HG03565 (cell line): Measurements from ENCODE around the gene EFCAB11.

Experiments
- ATAC-seq: cut with Tn5 transposase; IDR thresholded peaks from one replicate; pipeline ENCODE4 v1.9.1; 2021; ENCODE audit warnings: mild to moderate bottlenecking, moderate library complexity; ENCODE audit not compliant: unreplicated experiment

The EFCAB11 gene

DNA sequence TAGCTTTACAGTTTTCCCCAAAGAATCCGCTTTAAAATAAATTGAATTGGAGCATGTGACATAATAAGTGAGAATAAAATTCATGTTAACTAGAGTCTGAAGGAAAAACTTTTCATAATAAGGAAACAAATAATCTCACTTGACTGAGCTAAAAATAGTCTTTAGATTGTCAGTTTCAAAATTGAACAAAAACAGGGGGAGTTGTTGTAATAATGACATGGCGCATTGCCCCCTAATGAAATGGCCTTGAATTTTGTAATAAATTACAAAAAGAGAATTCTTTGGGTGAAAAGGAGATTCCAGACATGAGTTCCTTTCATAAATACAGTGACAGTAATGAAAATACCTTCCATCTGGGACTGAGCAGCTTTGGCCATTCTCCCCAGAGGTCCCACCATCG lies 178.6 kb downstream of the EFCAB11 start:
- ATAC-seq: no peak

DNA sequence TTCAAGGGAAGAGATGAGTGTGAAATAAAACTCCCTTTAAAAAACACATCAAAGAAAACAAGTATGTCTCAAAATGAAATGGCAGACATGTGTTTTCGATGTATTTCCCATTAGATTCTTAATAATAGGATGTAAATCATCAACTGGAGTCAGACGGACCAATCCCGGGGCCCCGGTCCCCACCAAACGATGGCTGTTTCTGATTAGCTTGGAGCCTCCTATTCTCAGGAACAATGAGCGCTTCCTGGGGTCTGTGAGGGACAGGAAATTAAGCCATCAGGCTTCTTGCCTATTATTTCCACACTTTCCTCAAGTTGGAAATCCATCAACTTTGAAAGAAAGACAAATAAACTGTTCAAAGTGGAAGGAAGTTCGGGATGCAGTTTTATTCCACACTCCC lies 179.4 kb downstream of the EFCAB11 start:
- no peak for ATAC-seq

DNA sequence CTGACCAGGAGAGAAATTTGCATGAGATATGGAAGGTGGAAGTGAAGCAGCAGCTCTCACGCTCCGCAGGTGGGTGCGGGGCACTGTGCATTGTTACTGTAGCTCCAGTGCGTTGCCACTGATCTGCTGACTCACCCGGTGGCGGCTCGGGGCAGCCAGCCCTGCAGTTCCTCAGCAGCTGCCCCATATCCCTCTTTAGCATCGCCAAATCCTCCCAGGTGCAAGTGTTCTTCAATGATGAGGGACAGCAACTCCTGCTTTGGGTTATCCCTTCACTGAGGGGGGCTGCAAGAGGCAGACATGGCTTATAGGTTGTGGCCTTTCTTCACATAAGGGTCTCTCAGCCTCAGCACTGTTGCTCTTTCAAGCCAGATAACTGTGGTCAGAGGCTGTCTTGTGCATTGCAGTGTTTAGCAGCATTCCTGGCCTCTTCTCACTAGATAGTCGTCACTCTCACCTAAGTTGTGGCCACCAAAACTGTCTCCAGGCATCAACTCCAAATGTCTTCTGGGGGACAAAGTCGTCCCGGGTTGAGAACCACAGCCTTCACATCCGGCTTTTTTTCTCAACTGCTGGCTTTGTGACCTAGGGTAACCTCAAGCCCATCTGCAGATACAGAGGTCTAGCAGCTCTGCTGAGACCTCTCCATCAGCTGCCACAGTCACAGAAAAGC lies 180.8 kb downstream of the EFCAB11 start:
- ATAC-seq: peak; percentile 73

DNA sequence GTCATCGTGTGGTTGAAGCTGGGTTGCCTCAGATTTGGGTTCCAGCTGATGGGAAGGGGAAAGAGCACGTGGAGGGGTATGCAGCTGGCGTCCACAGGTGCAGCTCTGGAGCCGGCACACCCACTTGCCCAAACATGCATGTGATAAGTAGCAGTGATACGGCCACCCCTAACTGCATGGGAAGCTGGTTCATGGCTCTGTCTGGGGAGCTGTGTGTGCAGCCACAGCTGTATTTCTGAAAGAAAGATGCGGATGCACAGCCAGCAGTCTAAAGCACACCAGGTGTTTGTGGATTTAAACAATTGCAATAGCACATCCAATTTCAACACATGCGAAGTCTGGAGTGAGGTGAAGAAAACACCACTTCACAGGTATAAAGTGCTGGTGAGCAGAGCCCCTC lies 181.4 kb downstream of the EFCAB11 start:
- ATAC-seq: peak; percentile 34

DNA sequence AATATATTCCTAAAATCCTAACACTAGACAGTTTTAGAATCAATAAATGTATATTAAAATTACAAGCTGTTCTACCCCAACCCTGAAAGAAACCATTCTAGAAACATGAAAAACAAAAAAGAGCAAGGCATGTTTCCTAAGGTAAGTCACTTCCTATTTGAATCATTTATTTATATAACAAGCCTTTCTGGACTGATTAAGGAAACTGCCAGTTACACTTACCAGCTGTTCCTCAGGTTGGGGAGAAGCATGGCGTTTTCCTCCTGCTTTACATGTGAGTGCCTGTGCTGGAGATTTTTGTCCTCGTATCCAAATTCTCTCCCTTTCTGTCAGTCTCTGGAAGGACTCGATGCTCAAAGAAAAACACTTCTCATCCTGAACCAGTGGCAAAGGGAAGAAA lies 183.3 kb downstream of the EFCAB11 start:
- no peak for ATAC-seq

DNA sequence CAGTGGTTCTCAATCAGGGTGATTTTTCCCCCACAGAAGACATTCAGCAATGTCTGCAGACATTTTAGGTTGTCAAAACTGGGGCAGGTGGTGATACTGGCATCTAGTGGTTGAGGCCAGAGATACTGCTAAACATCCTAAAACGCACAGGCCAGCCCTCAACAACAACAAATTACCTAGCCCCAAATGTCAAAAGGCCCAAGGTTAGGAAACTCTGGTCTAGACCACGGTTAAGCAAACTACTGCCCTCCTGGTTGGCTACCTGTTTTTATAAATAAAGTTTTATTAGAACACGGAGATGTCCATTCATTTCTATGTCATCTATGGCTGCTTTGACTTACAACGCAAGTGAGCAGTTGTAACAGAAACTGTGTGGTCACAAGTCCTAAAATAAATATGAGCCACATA lies 186.7 kb downstream of the EFCAB11 start:
- peak; percentile 59 for ATAC-seq

DNA sequence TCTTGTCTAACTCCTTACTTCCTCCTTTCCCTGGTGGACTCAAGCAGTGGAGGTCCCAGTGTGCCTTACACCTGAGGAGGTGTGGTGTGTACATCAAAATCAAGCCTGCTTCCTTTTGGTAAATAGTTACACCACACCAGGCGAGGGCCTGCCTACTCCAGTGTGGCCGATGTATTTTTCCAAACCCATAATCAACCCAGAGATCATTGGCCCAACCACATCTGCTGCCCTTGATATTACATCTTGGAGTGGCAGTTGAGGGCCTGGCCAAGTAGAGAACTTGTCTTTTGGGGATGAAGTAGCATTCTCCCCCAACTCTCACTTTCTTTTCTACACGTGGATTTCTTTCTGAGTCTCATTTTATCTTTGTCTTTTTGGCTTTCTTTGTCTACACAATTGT lies 187.4 kb downstream of the EFCAB11 start:
- no peak for ATAC-seq

DNA sequence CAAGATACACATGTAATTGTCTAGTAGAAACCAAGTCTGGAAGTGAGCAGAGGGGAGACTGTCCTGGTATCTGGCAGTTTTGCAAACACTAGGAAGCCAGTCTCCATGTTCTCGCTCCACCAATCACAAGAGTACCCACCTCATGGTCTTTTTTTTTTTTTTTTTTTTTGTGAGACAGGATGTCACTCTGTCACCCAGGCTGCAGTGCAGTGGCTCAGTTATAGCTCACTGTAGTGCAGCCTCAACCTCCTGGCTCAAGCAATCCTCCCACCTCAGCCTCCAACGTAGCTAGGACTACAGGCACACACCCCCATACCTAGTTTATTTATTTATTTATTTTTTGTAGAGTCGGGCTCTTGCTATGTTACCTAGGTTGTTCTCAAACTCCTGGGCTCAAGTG lies 189.2 kb downstream of the EFCAB11 start:
- no peak for ATAC-seq

DNA sequence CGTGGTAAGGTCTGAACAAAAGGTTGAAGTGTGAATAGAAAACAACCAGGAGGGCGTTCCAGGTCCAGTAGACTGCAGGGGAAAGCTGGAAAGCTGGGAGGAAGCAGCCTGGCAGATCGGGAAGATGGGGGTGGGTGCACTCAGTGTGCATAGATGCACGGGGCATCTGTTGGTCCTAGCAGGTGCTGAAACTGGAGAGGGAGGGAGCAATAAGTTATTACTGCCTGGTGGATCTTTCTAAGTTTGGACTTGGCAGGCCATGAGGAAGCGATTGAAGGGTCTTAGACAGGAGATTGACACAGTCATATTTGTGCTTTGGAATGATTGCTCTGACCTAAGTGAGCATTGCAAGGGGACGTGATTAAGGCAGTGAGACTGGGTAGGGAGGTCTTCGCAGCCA lies 194.4 kb downstream of the EFCAB11 start:
- no peak for ATAC-seq

DNA sequence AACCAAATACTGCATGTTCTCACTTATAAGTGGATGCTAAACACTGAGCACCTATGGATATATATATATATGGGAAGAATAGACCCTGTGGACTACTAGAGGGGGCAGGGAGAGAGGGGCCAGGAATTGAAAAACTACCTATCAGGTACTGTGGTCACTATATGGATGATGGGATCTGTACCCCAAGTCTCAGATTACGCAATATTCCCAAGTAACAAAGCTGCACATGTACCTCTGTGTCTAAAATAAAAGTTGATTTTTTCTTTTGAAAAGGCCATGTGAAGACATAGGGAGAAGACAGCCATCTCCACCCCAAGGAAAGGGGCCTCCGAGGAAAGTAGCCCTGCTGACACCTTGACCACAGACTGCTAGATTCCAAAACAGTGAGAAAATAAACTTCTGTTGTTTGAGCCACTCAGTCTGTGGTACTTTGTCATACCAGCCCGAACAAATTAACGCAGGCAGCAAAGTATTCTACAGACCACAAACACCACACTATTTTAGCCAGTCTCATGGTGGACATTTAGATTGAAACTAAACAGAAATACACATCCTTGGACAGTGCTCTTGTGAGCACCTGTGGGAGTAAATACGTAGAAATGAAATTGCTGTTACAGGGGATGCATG lies 197.1 kb downstream of the EFCAB11 start:
- no peak for ATAC-seq

DNA sequence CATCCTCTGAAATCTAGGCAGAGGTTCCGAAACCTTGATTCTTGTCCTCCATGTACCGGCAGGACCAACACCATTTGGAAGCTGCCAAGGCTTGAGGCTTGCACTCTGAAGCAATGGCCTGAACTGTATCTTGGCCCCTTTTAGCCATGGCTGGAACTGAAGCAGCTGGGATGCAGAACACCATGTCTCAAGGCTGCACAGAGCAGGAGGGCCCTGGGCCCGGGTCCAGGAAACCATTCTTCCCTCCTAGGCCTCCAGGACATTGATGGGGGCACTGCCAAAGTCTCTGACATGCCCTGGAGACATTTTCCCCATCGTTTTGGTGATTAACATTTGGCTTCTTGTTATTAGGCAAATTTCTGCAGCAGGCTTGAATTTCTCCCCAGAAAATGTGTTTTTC lies 198.7 kb downstream of the EFCAB11 start:
- ATAC-seq: no peak

DNA sequence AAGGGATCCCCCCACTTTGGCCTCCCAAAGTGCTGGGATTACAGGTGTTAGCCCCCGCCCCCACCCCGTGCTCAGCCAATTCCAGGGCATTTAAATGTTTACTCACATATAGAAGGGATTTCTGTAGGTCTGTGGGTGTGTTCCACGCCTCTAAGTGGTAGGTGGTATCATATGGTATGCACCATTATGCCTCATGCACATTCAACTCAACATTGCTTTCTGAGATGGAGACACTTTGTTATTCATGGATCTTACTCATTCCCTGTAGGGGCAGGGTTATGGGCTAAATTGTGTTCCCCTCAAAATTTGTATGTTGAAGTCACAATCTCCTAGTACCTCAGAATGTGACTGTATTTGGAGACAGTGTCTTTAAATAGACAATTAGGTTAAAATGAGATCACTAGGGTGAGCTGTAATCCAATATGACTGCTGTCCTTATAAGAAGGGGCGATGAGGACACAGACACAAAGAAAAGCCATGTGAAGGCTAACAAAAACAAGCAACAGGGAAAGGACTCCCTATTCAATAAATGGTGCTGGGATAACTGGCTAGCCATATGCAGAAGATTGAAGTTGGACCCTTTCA lies 200.6 kb downstream of the EFCAB11 start:
- no peak for ATAC-seq

DNA sequence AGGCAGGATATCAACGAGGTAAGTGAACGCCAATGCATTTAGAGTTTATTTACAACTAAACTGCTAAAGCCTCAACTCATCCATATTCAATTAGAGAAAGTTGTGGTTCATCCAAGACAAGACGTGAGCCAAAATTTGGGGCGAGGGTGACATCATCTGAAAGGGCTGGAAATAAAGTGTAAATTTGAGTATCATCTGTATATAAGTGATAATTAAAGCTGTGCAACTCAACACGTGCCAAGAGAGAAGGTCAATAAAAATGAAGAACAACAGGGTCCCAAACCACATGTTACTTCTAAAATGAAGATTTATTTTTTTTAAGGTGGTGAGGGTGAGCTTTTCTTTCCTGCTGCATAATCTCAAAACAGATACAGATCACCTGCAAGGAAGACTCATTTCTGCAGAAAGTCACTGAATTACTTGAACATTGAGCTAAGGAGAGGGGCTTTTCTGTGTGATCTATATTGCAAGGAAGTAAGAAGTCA lies 203.6 kb downstream of the EFCAB11 start:
- ATAC-seq: no peak

DNA sequence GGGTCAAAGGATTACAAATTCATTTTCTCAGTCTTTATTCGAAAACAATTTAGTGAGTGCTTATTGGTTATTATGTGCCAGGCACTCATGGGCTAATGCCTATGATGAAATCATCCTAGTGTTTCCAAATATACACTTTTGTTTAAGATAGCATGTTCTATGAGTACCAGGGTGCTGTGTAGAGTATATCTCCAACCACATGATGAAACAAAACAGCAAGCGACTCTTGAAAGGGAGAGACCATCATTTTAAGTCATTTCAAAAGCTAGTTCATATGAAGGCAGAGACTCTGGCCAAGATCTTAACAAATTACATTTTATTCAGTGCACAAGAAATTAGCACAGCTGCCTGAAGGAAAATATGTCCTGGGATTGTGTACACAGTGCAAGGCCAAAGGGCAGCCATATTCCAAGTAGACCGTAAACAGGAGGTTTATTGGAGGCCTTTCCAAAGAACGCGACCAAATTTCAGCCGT lies 204.2 kb downstream of the EFCAB11 start:
- no peak for ATAC-seq

DNA sequence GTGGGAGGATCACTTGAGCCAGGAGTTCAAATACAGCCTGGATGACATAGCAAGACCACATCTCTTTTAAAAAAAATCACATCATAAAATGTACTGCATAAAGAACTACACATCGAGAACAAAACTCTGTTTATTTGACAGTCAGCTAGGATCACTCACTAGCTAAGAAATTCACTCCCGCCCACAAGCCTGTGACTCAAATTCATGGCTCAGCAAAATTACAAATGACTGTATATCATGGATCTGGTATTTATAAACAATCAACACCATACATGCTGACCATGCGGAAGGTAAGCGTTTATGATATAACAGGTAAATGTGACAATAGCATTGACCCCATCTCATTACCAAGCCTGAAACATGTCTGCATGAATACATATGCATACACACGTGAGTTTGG lies 206.5 kb downstream of the EFCAB11 start:
- no peak for ATAC-seq

DNA sequence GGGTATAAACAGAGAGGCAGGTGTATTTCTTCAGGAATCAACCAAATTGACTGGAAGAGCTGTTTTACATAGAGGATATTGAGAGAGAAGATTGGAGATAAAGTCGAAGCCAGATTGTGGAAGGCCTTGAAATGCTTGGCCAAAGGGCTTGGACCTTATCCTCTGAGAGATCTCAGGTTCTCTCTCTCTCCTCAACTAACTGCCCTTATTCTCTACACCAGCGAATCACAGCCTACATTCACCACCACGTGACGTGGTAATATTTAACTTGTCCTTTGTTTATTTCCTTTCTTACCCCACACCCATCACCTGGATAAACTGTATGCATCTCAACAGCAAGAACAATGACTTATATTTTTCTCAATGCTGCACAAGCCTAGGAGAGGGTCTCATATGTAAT lies 207.4 kb downstream of the EFCAB11 start:
- no peak for ATAC-seq

DNA sequence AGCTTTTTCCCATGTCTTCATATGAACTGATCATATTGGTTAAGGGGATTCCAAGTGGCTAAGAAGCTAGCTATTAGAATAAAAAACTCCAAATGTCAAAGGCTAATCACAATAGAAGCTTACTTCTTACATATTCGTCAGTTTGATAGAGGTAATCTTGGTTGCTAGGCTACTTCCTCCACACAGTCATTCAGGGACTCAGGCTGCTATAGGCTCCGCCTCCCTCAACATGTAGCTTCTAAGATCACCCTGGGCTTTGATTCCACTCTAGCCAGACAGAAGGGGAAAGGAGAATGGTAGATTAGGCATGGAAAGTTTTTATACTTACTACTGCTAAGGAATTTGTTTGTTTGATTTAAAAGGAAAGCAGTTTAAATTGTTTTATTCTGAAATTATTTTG lies 207.9 kb downstream of the EFCAB11 start:
- no peak for ATAC-seq

DNA sequence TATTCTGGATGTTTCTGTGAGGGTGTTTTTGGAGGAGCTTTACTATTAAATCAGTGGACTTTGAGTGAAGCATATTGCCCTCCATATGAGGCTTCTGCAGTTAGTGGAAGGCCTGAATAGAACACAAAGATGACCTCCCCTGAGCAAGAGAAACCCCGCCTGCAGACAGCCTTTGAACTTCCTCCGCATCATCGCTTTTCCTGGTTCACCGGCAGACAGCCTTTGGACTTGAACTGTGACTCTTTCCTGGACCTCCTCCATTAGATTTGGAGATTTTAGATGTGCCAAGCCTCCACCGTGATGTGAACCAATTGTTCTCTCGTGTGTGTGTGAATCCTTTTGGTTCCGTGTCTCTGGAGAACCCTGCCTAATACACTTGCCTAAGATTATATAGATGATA lies 208.4 kb downstream of the EFCAB11 start:
- no peak for ATAC-seq
